Measurements from ENCODE around the gene PPP1R2.
"Not testable (repeated sequence)": the region's sequence is repeated elsewhere in the genome, so short reads cannot be mapped to it uniquely, and the experiment has no call there.

Gene PPP1R2

DNA sequence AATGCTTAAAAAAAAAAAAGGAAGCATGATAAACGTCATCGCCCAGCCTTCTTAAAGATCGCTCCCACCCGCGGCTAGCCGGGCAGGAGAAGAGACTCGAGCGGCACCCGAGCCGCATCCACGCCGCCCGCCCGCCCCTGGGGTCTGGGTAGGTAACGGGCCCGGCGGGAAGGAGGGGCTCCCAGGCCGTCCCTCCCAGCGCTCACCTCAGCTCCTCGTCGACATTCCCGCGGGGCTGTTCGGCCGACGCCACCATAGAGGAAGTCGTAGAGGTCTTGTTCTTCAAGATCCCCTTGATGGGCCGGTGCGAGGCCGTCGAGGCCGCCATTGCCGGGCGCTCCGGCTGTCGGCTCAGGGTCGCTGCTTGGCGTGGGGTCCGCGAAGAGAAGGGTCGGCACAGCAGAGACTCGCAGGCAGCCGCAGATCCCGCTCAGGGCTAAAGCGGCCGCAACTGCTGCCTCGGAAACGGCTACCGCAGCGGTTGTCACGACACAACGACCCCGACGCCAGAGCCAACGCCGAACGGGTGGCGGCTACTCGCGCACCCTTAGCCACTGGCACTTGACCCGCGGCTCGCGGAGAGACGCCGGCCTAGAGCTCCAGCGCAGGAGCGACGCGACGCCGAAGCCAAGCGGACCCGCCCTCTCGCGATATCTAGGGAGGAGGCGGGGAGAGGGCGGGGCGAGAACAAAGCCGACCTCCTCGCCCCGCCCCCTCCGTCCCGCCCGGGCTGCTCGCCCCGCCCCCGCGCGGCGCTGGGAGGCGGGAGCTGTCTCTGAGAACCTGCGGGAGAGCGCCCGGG, at the start of gene PPP1R2:
PPP1R2 (minus strand) TSS at position 628 of the 802 bp plus-strand sequence; CDS start at position 328, 300 bp downstream.
- peak; percentile 92 for DNase-seq

DNA sequence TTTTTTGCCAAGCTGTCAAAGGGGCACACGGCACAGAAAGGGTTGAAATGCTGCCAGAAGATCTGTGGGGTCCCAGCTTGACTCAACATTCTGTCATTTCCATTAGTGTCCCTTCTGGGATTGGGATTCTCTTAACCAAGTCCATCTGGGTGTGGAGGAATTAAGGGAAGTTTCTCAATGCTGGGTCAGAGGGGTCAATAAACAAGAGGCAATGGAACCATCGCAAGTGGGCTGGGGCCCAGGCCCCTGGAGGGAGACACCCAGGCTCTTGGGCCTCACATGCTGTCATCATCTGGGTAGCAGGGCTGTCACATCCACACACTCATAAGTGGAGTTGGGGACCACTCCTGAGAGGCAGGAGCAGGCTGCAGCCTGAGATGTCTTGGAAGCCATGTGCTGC, 48.7 kb upstream of the PPP1R2 start:
- no peak for DNase-seq

- DNase-seq, result no peak
These were observed 48.1 kb upstream of the PPP1R2 start for GRCh38 chr3:195591220-195591619.

DNA sequence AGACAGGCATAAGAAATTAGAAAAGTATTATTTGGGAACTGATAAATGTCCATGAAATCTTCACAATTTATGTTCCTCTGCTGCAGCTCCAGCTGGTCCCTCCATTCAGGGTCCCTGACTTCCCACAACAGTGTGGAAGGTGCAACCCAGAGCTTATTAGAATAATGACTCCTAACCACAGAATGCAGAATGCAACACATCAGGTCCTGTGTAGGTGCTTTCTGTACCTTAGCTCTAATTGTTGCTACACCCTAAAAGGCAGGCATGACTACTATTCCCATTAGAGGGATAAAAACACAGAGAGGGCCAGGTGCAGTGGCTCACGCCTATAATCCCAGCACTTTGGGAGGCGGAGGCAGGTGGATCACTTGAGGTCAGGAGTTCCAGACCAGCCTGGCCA, 47.3 kb upstream of the PPP1R2 start:
- not testable (repeated sequence) for DNase-seq

- DNase-seq, result not testable (repeated sequence)
These were observed 46.7 kb upstream of the PPP1R2 start for GRCh38 chr3:195589796-195590195.

- DNase-seq, result no peak
These were observed 44.7 kb upstream of the PPP1R2 start for GRCh38 chr3:195587824-195588223.

- no peak for DNase-seq
These were observed 44.3 kb upstream of the PPP1R2 start for GRCh38 chr3:195587406-195587805.

DNA sequence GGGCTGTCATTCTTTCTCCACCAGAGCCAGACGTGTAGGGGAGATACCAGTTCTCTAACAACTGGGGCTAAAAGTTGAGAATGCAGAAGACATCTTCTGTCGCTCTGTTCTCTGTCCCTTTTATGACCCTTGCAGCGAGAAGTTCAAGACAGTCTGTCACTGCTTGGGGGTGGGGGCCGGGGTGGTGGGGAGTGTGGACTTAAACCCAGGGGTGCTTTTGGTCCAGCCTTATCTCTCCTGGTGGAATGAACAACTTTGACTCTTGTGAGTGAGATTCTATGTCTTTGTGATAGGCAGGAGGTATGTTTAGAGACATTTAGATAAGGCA, 41.4 kb upstream of the PPP1R2 start:
- no peak for DNase-seq

DNA sequence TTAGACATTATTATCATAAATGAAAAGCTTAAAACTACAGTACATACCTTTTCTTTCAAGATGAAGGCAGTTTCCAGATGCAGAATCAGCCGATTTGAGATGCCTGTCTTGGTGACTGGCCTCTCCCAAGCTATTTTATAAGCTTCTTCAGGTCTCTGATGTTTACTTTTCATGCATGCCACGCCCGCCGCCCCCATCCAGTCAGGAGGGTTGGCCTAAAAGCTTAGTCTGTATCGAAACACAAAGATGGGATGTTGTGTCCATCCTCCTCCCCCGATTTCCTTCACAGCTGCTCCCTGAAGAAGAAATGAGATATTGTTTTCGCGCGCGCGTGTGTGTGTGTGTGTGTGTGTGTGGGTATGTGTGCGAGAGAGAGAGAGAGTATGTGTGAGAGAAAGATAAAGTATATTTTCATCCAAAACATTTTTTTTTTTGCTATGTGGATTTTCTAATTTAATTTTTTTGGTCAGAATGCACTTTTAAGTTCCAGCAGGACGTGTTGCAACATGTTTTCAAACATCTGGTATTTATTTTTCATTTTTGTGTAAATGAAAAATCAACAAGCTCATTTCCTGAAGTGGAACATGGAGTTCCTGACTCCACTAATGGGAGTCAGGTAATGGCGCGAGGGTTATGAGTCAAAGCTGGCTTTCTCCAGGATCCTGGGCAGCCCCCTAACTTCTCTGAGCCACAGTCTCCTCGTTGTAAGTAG, 40.9 kb upstream of the PPP1R2 start, which contains the start of gene APOD:
APOD (minus strand) TSS at position 110 of the 712 bp plus-strand sequence. CDS start 4,479 bp downstream, outside the sequence.
- DNase-seq, result no peak

DNA sequence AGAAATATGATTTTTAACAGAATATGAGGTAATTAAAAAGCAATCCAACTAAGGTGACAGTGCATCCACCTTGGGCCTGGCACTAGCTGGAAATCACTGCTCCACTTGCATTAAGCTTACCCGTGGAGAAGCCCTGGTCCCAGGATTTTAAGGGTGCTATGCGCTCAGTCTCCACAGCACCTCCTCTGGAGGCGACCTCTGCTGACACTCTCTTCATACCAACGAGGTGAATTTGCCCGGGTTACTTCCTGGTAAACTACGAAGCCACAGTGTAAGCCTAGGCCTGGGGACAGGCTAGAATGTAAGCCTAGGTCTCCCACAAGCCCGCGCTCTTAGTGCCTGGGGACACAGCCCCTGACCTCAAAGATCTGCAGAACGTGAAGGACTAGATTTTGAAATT, 39.8 kb upstream of the PPP1R2 start:
- DNase-seq, result no peak

- no peak for DNase-seq
These were observed 37.8 kb upstream of the PPP1R2 start for GRCh38 chr3:195580744-195581443.

DNA sequence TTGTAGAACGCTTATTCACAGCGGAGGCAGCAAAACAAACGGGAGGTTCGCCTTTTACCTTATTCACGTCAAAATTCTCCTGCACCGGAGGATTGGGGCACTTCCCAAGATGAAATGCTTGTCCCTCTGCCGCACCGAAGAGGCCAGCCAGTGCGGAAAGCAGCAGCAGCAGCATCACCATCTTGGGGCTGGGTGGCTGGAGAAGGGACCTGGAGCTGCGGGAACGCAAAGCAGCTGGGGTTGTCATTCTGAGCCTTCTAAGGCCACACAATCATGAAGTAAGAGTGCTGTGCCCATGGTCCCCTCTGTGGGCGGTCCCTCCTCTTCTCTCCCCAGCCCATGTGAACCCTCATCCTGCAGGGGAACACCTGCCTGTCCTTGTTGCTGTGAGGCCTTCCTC, 36.2 kb upstream of the PPP1R2 start:
- no peak for DNase-seq

DNA sequence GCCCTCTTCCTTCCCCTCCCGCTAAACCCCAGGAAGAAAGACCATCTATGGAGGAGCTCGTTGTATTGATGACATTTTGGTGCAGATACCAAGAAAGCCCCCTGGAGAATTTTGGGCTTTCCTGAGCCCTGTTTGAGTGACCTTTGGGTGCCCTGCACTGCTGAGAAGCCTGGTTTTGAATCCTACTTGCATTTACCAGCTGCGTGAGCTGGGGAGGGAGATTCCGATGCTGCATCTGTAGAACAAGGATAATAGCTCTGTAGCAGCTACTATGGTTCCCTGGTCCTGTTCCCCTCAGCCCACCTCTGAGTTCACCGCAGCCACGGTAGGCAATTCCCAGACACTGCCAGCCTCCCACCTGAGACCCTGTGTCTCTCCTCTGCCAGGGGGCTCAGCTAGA, 35.4 kb upstream of the PPP1R2 start:
- DNase-seq, result no peak

DNA sequence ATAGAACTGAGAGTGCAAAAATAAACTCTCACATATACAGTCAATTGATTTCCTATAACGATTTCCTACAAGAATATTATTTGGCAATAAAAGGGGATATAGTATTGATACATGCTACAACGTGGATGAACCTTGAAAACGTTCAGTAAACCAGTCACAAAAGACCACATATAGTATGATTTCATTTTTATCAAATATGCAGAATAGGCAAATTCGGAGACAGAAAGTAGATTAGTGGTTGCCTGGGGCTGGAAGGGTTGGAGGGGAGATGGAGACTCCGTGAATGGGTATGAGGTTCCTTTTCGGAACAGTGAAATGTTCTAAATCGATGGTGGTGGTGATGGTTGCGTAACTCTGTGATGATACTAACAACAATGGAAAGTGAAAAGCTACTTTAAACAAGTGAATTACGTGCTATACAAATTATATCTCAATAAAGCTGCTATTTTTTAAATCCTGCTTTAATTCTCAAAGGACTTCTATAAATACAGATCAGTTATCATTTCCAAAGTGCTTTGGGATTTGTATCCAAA, 34.6 kb upstream of the PPP1R2 start:
- DNase-seq, result no peak

GRCh38 chr3:195574497-195575304, 31.6 kb upstream of the PPP1R2 start:
- no peak for DNase-seq

- DNase-seq, result no peak
These were observed 30.7 kb upstream of the PPP1R2 start for GRCh38 chr3:195573611-195574496.

DNA sequence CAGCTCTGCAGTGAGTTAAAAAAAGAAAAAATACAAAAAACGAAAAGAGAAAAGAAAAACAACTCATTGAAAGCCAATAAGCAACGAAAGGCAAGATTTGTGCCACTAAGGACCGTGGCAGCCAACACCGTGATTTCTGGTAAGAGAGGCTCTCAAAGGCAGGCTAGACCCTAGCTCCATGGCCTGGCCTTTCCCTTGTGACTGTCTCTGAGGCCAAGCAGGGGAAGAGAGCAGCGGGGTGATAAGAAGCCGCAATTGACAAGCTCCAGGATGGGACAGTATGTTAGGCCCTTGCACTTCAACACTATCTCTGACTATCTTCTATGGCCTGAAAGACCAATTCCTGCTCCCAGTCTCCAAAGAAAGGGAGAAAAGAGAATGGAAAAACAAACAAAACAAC, 28.2 kb upstream of the PPP1R2 start:
- no peak for DNase-seq

DNA sequence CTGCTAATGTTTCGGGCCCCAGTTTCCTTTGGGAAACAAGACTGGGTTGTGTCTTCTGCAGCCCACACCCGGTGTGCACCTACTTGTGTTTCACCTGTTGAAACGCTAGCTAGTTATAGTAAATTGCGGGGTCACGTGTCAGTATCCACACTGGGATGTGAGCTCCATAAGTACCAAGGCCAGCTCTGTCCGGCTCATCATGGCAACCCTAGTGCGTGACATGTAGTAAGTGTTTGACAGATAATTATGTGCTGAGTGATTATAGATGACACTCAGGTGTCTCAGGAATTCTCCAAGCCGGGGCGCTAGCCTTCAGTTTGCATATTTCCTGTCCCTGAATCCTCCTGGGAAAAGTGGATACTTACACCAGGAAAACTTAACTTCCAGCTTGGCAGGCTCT, 27.8 kb upstream of the PPP1R2 start:
- no peak for DNase-seq

DNA sequence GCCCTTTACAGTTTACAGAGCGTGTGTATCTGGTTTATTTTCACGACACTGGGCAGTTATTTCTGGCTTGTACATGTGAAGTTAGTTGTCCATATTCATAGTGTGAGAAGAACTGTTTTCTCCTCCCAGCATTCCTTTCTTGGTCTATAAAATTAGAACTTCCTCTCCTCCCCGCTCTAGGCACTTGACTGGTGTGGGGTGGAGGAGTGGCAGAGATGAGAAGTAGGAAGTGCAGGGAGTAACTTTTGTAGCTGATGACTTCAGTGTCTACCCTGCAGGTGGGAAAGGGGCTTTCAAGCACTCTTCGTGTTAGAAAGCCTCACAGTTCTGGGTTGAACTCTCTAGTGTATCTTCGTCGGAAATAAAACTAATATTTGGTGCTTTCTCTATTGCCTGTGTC, 27.2 kb upstream of the PPP1R2 start:
- DNase-seq, result no peak

DNA sequence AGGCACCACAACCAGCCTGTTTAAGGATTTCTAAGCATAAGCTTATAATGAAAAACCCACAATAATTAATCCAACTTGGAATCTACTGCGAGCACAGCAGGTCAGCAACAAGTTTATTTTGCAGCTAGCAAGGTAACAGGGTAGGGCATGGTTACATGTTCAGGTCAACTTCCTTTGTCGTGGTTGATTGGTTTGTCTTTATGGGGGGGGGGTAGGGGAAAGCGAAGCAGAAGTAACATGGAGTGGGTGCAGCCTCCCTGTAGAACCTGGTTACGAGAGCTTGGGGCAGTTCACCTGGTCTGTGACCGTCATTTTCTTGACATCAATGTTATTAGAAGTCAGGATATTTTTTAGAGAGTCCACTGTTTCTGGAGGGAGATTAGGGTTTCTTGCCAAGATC, 25.5 kb upstream of the PPP1R2 start:
- no peak for DNase-seq

DNA sequence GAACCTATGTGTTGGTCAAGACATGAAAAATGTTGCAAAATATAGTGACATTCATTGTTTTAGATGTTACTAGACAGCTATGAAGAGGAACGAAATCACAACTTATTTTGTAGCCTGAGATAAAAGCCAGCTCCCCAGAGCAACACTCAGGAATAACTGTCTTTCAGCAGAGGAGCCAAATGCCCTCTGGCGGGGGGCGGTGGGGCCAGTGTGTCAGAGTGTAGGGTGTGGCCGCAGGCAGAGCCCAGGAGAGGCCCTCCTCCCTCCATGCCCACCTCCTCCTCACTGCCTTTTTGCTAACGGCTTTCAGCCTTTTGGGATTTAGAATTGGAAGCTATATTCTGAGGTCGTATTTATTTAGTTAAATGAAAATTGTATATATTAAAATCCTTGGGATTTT, 23.7 kb upstream of the PPP1R2 start:
- peak; percentile 36 for DNase-seq

DNA sequence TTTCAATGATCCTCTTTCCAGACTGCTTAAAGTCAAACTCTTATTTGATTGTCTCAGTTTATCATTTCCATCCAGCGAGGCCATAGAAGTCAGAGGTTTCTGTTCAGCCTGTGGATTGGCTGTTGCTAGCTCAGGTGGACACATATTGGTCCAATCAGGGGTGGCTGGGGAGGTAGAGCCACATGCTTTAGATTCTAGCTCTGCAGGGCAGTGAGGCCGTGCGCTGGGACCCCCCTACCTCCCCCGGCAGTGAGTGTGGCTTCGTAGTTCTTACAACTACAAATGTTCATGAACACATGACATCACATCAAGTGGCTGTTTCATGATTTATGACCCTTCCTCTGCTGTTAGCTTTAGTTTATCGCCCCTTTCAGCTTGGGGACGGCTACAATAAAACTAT, 22.6 kb upstream of the PPP1R2 start:
- DNase-seq, result no peak
